GM06990 (cell line): ENCODE results near the gene ZBED1.
"Not testable (repeated sequence)": the region's sequence is repeated elsewhere in the genome, so short reads cannot be mapped to it uniquely, and the experiment has no call there.

Experiments used
- DNase-seq: peaks from one replicate; pipeline ENCODE4 v3.0.0-alpha.2; 2011; ENCODE audit not compliant: insufficient read length; ENCODE audit errors: extremely low read depth
- H3K27me3 ChIP-seq: replicated peaks from 2 replicates; pipeline ENCODE4 v1.6.0; 2011; ENCODE audit warnings: low read length; ENCODE audit not compliant: control insufficient read depth, insufficient read depth
- H3K36me3 ChIP-seq: 2 replicates; pipeline ENCODE4 v1.5.1; 2011; ENCODE audit warnings: low read length; ENCODE audit not compliant: control insufficient read depth, insufficient read depth
- H3K4me3 ChIP-seq: replicated peaks from 2 replicates; pipeline ENCODE4 v1.5.1; 2011; ENCODE audit warnings: low read depth, mild to moderate bottlenecking, control low read depth, low read length
- TF ChIP-seq, protein P1 (sequence below): IDR thresholded peaks from 2 replicates; pipeline ENCODE4 v1.5.1; 2011; ENCODE audit warnings: low read length, control low read depth, mild to moderate bottlenecking, inconsistent platforms; ENCODE audit not compliant: insufficient read depth, poor library complexity, severe bottlenecking

ZBED1 gene

DNA sequence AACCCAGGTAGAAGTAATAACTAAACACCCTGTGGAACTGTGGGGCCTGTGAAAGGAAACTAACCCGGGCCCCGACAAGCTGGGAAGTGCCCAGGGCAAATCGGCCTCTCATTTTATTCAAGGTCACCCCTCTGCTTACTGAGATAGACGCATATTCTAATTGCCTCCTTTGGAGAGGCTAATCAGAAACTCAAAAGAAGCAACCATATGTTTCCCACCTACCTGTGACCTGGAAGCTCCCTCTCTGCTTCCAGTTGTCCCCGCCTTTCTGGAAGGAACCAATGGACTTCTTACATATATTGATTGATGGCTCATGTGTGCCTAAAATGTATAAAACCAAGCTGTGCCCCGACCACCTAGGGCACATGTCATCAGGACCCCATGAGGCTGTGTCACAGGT is 23.1 kb upstream of the ZBED1 start:
- TF ChIP-seq, protein P1, sequence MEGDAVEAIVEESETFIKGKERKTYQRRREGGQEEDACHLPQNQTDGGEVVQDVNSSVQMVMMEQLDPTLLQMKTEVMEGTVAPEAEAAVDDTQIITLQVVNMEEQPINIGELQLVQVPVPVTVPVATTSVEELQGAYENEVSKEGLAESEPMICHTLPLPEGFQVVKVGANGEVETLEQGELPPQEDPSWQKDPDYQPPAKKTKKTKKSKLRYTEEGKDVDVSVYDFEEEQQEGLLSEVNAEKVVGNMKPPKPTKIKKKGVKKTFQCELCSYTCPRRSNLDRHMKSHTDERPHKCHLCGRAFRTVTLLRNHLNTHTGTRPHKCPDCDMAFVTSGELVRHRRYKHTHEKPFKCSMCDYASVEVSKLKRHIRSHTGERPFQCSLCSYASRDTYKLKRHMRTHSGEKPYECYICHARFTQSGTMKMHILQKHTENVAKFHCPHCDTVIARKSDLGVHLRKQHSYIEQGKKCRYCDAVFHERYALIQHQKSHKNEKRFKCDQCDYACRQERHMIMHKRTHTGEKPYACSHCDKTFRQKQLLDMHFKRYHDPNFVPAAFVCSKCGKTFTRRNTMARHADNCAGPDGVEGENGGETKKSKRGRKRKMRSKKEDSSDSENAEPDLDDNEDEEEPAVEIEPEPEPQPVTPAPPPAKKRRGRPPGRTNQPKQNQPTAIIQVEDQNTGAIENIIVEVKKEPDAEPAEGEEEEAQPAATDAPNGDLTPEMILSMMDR, result no peak
- Histone ChIP-seq H3K36me3 (no peaks in the 10 kb centered on the region), H3K4me3 (no peak overlapping the region), H3K27me3 (no peaks in the 10 kb centered on the region)
- DNase-seq, result no peak

DNA sequence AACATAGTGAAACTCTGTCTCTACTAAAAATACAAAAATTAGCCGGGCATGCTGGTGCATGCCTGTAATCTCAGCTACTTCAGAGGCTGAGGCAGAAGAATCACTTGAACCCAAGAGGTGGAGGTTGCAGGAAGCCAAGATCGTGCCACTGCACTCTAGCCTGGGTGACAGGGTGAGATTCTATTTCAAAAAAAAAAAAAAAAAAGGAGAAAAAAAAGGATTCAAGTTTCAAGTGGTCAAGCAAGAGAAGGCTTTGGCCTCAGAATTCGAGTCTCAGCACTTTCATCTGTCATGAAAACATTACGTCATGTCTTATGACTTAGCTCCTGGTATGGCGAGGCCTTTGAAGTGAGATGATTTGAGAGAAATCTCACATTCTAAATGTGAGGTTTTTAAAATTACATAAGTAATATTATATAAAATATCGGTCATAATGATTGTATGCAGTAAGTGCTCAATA is 21.2 kb upstream of the ZBED1 start:
- no peaks in the 10 kb centered on the region for H3K36me3 ChIP-seq
- TF ChIP-seq, protein P1, result no peak
- H3K27me3 ChIP-seq, result no peaks in the 10 kb centered on the region
- peak; percentile 41 for DNase-seq
- no peak overlapping the region for H3K4me3 ChIP-seq

DNA sequence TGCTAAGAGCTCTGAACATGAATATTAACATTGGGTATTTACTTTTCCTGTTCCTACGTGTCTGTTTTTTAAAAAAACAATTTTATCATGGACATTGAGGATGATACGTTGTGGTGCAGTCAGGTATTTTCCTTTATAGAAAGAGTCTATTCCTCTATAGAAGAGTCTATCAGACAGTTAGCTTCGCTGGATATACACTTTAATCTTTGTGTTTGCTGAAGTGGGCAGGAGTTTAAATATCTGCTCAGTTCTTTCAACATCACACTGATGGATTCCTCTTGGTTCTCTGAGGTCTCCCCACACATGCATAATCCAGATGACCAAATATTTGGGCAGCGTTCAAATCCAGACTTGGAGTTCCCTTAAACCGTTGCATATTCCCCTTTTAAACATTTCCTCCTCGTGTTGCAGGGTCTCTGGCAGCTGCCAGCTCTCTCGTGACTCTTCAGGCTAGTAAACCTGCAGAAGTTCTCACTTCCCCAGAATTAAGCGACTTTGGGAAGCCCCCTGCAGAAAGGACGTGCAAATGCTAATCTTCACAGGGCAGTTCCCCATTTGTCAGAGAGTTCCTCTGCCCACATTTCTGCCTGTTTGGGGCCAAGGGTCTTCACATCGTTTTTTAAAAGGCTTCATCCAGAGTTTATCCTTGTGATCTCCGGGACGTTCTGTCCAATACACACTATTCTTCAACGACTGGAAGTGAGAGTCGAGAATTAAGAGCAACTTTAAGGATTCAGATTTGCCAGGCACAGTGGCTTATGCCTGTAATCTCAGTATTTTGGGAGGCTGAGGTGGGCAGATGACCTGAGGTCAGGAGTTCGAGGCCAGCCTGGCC is 20.5 kb upstream of the ZBED1 start:
- no peaks in the 10 kb centered on the region for H3K36me3 ChIP-seq
- no peaks in the 10 kb centered on the region for H3K27me3 ChIP-seq
- TF ChIP-seq, protein P1, result no peak
- DNase-seq, result peak; percentile 56
- H3K4me3 ChIP-seq, result no peak overlapping the region

DNA sequence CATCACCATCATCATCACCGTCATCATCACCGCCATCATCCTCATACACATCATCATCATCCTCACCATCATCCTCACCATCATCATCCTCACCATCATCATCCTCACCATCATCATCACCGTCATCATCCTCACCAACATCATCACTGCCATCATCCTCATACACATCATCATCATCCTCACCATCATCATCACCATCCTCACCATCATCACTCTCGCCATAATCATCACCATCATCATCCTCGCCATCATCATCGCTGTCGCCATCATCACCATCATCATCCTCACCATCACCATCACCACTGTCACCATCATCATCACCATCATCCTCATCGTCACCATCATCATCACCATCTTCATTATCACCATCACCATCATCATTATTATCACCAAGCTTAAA is 19.8 kb upstream of the ZBED1 start:
- Histone ChIP-seq H3K27me3 (no peaks in the 10 kb centered on the region), H3K36me3 (no peaks in the 10 kb centered on the region), H3K4me3 (no peak overlapping the region)
- no peak for DNase-seq
- TF ChIP-seq, protein P1, result no peak

DNA sequence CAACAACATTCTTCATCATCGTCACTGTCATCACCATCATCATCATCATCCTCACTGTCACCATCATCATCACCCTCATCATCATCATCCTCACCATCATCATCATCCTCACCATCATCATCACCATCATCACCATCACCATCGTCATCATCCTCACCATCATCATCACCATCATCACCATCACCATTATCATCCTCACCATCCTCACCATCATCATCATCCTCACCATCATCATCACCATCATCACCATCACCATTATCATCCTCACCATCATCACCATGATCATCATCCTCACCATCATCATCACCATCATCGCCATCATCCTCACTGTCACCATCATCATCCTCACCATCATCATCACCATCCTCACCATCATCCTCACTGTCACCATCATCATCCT is 18.9 kb upstream of the ZBED1 start:
- H3K27me3 ChIP-seq, DNase-seq, H3K4me3 ChIP-seq, H3K36me3 ChIP-seq: not testable (repeated sequence)

DNA sequence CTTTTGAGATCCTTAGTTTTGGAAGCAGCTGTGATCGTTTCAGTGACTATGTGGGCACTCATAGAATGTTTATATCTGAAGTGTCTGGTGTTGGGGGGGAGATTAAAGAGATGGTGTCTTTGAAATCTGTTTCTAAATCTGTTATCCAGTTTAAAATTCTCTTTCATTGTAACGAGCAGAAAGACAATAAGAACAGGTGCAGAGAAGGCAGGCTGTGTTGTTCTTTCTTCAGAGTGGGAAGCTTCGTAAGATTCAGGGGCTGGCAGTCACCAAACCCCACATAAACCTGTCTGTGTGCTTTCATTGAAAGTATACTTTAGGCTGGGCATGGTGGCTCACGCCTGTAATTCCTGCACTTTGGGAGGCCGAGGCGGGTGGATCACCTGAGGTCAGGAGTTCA is 16.3 kb upstream of the ZBED1 start:
- DNase-seq, result no peak
- TF ChIP-seq, protein P1, result no peak
- Histone ChIP-seq H3K4me3 (peak overlapping the region; percentile 13; the same call in 1 of the 2 replicates), H3K36me3 (no peaks in the 10 kb centered on the region), H3K27me3 (no peaks in the 10 kb centered on the region)
